Stimulated activated CD4-positive, alpha-beta T cell treated with anti-CD3 and anti-CD28 coated beads, Interleukin-2, amount 100 ng/mL, for 48 hours (primary cell): ENCODE measurements around the gene SVBP.
A peak's percentile ranks its signal among the peaks of the same experiment; 100 is the strongest.
"Not testable (repeated sequence)": the region's sequence is repeated elsewhere in the genome, so short reads cannot be mapped to it uniquely, and the experiment has no call there.

Experiments
- DNase-seq, 2 donors: peaks; one replicate each; pipeline ENCODE4 v3.0.0-alpha.2; 2020

SVBP gene

GRCh38 chr1:42816585-42817439 lies at the start of gene SVBP, which contains the start of gene ERMAP:
Gene SVBP, minus strand, starts transcription at chr1:42817397. Its CDS starts 853 bp downstream, at chr1:42816544.
Gene ERMAP, plus strand, starts transcription at chr1:42817122. Its CDS starts 13,327 bp downstream, at chr1:42830449.
- peak; percentile 91 to 98 for DNase-seq

DNA sequence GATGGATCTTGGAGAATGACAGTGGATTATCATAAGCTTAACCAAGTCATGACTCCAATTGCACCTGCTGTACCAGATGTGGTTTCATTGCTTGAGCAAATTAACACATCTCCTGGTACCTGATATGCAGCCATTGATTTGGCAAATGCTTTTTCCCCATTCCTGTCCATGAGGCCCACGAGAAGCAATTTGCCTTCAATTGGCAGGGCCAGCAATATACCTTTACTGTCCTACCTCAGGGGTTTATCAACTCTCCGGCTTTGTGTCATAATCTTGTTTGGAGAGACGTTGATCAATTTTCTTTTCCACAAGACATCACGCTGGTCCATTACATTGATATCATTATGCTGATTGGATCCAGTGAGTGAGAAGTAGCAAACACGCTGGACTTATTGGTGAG lies 49.4 kb upstream of the SVBP start:
- DNase-seq, result no peak

GRCh38 chr1:42861014-42861399 lies 43.8 kb upstream of the SVBP start:
- DNase-seq, result no peak

DNA sequence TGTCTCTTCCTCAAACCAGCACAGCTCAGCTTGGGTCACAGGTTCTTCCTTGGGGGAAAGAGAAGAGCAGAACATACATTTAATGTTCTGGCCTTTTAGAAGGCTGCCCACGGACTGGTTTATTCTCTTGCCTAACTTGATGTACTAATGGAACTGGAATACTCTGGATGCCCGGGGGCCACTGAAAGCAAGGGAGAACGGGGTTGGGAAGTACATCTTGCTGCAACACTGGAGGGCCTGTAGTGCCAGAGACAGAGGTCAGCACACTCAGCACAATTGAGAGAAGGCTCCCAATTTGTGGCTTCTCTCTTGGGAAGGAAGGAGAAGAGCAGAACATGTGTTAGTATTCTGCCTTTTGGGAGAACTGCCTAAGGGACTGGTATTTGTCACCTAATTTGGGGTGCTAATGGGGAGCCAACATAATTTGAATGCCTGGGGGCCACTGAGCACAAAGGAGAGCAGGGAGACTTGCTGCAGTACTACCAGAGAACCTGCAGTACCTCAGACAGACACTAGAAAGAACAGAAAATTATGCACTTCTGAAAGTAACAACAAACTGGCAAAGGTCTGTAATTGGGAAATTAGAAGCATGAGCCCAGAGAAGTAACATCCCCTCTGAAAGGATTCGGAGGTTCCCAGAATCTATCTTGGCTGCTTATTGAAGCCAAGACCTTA lies 43.3 kb upstream of the SVBP start:
- DNase-seq, result no peak

DNA sequence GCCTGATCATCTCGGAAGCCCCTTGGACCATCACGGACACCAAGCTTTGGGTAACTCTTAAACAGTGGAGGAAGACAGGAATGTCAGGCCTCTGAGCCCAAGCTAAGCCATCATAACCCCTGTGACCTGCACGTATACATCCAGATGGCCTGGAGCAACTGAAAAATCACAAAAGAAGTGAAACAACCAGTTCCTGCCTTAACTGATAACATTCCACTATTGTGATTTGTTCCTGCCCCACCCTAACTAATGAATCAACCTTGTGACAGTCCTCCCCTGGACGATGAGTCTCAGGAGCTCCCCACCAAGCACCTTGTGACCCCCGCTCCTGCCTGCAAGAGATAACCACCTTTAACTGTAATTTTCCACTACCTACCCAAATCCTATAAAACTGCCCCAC lies 42.2 kb upstream of the SVBP start:
- DNase-seq, result not testable (repeated sequence)

GRCh38 chr1:42856554-42856953 lies 39.4 kb upstream of the SVBP start:
- not testable (repeated sequence) for DNase-seq

DNA sequence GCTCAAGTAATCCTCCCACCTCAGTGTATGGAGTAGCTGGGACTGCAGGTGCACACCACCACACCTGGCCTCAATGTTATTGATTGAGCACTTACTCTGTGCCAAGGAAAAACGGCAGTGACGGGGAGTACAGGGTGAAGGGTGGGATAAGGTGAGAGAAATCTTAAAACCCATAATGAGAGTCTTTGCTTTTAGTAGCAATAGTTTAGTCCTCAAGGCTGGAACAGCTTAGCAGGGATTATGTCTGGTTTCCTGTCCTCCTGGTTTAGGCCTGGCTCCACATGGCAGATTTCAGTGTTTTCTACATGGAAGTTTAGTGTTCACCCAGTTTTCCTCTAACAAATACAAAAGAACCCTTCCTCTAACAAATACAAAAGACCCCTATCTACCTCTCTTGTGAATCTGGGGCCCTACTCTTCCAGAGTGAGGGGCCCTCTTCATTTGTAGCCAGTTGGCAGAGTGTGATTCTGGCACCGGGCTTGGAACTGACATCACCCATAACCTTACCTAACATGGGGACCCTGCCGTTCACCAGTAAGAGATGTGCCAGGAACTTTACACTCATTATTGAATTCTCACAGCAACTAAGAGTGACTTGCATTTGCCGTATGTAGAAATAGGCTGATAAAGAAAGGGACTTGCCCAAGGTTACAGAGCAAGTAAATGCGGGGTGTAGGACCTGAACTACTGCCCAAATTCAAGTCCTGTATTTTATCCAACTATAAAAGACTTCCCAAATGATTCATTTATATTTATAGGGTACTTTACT lies 36.1 kb upstream of the SVBP start:
- DNase-seq, result no peak

DNA sequence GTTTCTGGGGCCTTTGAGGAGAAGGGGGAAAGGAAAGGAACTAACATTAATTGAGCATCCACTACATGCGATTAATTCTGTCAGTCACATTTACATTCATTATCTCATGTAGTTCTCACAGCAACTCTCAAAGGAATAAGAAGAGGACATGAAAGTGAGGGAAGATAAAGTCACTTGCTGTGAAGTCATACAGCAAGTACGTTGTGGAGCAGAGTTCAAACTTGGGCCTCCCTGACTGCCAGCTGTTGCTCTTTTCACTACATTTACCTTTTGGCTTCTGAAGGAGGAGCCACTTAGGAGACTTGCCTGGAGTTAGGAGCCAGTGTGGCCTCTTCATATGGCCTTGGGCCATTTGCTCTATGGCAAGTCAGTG lies 35.4 kb upstream of the SVBP start:
- DNase-seq, result no peak

DNA sequence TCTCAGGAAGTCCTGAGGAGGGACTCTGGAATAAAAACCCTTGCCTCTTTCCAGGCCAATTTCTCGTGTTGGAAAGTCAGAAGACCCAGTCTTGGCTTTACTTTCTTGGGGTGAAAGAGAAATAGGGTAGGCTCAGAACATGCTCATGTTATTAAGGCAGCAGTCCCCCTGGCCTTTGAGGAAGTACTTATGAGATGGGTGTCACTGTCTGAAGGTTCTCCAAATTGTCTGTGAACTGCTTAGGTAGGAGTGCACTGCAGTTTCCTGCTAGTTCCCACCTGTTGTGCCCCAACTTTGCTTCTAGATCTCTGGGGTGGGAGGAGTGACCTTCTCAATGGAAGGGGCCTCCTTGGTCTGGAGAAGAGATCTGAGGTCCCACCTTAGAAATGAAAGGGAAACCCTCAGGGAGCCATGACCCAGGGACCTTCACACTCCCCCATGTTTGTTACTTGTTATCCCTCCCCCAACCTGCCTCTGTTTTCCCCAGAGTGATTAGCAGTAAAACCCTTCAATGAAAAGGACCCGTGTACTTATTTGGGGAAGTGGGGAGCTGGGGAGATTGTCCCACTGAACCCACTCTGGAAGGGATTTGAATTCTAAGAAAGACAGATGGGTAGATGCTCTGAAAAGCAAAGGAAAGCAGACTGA lies 34.9 kb upstream of the SVBP start:
- DNase-seq, result no peak

DNA sequence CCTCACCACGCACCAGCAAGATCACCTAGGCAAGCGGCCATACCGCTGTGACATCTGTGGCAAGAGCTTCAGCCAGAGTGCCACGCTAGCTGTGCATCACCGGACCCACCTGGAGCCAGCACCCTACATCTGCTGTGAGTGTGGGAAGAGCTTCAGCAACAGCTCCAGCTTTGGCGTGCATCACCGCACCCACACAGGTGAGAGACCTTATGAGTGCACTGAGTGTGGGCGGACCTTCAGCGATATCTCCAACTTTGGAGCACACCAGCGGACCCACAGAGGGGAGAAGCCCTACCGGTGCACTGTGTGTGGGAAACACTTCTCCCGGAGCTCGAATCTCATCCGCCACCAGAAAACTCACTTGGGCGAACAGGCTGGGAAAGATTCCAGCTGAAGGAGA lies 34.2 kb upstream of the SVBP start:
- no peak for DNase-seq

DNA sequence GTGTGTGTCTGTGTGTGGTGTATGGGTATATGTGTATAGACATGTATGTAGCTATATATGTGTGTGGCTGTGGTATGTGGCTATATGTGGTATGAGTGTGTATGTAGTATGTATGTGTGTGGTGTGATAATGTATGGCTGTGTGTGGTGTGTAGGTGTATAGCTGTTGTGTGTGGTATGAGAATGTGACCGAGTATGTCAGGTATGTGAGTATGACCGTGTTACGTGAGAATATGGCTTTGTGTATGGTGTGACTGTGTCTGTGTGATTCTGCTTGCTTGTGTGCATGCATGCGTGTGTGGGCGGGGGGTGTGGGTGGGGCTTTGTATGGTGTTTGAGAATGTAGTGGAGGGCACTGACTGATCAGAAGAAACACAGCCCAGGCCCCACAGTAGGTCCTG lies 32.7 kb upstream of the SVBP start:
- no peak for DNase-seq

- DNase-seq, result no peak
Measured at GRCh38 chr1:42848823-42849537, 31.8 kb upstream of the SVBP start.

DNA sequence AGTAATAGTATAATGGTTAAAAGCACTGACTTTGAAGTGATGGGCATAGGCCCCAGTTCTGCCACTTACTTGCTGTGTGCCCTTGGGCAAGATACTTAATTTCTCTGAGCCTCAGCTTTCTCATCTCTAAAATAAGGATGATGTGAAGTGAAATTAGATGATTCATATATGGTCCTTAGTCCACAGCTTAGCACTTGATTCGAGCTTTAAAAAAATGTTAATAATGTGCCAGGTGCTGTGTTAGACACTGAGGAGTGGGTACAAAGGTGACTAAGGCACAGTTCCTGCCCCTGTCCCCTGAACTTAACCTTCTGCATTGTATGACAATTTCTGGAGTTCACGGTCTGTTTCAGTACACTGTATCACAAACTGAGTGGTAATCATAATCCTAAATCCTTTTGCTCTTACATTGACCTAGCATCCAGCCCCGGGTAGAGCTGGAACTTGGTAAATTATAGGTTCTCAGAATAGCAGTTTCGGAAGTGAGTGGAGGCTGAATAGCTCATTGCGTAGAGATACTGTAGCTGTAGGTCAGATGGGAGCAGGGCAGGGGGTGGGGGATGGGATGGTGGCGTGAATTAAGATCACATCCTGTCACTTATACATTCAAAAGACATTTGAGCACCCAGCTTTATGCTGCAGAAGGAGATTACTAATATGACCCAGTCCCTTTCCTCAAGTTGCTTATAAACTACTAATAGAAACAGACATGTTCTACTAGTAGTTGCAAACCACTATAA lies 30.7 kb upstream of the SVBP start:
- peak in 1 of 2 donors; percentile 1 for DNase-seq

- no peak for DNase-seq
Measured at GRCh38 chr1:42847111-42847595, 30.0 kb upstream of the SVBP start.

DNA sequence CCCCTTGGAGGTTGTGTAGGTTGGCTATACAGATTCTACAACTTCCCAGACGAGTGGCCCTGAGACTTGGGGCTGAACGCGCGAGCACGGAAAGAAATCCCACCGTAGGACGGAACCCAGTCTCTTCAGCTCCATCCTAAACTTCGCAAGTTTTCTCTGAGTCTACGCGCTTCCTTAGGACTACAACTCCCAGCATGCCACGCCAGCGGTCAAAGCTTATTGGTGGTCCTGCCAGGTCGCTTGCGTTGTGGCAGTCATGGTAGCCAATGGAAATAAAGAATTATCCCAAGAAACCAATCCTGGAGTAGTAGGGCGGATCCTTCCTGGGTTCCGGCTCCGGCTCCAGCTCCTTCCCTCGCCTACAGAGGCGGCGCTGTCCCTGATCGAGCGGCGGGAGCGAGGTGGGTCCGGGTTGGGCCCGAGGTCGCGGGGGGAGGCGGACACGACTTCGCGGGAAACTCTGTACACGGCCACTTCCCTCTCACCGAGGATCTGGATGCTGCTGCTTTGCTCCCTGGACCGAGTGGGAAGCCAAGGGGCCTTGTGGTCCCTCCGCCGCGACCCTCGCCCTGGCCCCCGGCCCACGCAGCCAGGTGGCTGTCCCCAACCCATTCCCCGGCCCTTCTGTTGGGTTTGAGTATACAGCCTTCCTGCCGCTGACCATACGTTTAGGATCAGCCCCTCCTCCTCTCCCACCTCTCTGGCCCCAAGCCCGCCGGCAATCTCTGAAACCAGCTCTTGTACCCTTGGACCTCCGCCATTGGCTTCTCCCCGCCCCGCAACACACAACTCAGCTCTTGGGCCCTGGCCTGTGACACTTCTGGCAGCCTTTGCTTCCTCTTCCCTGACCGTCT lies 29.3 kb upstream of the SVBP start, which contains the start of gene ZNF691:
ZNF691 (plus strand) TSS at position 357 of the 854 bp plus-strand sequence. CDS start 3,046 bp downstream, outside the sequence.
- DNase-seq, result peak; percentile 77 to 80

DNA sequence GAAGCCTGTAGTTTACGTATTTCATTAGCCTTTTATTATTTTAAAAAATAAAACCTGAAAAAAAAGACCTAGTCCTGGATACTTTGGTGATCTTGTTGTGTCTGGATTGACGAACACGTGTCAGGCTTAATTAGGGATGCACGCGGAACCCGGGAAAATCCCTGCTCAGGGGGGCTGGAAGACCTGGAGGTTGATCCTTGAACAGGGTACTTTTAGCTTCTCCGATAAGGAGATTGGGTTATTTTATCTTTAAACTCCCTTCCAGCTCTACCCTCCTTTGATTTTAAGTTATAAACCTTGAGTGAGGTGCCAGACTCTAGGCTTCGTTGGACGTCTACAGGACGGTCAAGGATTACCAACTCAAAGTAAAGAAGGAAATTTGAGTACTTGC lies 28.7 kb upstream of the SVBP start:
- no peak for DNase-seq

- DNase-seq, result no peak
Measured at GRCh38 chr1:42845193-42845592, 28.0 kb upstream of the SVBP start.

DNA sequence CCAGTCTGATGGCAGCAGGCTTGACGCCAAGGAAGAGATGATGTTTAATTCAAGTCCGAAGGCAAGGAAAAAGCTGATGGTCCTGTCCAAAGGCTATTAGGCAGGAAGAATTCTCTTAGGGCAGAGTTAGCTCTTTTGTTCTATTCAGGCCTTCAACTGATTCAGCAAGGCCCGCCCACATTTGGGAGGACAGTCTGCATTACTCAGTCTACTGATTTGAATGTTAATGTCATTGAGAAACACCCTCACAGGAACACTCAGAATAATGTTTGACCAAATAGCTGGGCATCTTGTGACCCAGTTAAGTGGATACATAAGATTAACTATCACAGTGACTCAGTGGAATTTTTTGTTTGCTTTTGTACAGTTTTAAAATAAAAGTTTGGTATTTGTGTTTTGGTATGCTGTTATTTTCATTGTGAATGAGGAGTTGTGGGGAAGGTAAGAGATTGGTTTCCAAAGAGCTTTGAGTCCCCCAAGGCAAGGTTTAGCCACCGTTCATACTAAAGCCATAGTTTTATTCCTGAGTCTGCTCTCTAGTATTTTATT lies 27.5 kb upstream of the SVBP start:
- DNase-seq, result no peak

DNA sequence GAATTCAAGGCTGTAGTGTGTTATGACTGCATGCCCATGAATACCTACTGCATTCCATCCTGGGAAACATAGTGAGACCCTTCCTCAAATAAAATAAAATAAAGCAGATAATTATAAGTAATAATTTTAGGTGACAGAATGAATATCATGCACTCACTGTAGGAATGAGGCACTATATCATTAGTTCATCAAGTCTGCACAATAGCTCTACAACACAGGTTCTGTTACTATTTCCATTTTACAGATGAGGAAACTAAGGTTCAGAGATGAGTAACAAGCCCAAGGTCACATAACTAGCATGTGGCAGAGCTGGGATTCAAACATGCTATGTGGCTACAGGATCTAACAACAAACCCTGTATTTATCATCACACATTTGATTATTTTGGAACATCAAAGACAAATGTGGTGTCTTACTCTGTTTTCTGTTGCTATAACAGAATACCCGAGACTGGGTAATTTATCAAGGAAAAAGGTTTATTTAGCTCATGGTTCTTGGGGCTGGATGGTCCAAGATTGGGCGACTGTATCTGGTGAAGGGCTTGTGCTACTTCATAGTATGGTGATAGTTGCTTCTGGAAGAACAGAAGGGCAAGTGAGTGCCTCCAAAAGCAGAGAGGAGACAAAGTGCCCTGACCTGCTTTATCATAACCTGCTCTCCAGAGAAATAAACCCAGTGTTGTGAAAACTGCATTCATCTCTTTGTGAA lies 24.4 kb upstream of the SVBP start:
- DNase-seq, result no peak
